AG04449 (cell line): ENCODE measurements around the gene GBGT1.

Experiments used
- CTCF ChIA-PET: fragments of 350-600 bp; formaldehyde crosslinking; extraction: SDS; loops from one replicate; lab custom pipeline; 2021; ENCODE audit warnings: antibody characterized with exemption; lab: Yijun Ruan, JAX
- POLR2A ChIA-PET: fragments of 400-600, 350-600 bp; formaldehyde crosslinking; extraction: SDS; loops from one replicate; lab custom pipeline; 2020; ENCODE audit warnings: antibody characterized with exemption, inconsistent platforms; lab: Yijun Ruan, JAX
- DNase-seq: peaks from one replicate; pipeline ENCODE4 v3.0.0-alpha.2; 2010; ENCODE audit warnings: low read depth, low spot score
- H3K4me3 ChIP-seq: 2 replicates; pipeline ENCODE4 v1.5.1; 2011; ENCODE audit warnings: low read depth, mild to moderate bottlenecking, control low read depth, low read length
- CTCF ChIP-seq: IDR thresholded peaks from one replicate; pipeline ENCODE4 v1.5.1; 2011; ENCODE audit warnings: mild to moderate bottlenecking, moderate library complexity, low read length, control low read depth, inconsistent platforms; ENCODE audit not compliant: insufficient read depth; ENCODE audit errors: missing control alignments

GBGT1 gene

GRCh38 chr9:133125941-133126696 is 37.6 kb downstream of the GBGT1 start:
- peak overlapping the region; percentile 34 for H3K4me3 ChIP-seq
- DNase-seq = no peak
- ChIA-PET POLR2A (no interaction called here), CTCF (interaction anchor here (1.1 to 14.0 kb wide), 2 partner anchors 20 to 64 kb away, joined by 3 to 282 read pairs; no protein-coding TSS in a partner anchor)
- TF ChIP-seq CTCF = no peak

- TF ChIP-seq CTCF = no peak
- ChIA-PET POLR2A (no interaction called here), CTCF (interaction anchor here (14.0 kb wide), 1 partner anchor 22 kb away, joined by 282 read pairs; no protein-coding TSS in a partner anchor)
- H3K4me3 ChIP-seq = no peak overlapping the region
- no peak for DNase-seq
These were observed 38.8 kb downstream of the GBGT1 start for GRCh38 chr9:133124907-133125275.

GRCh38 chr9:133124123-133124906 is 39.4 kb downstream of the GBGT1 start:
- POLR2A ChIA-PET = no interaction called here

GRCh38 chr9:133122935-133123611 is 40.6 kb downstream of the GBGT1 start:
- ChIA-PET CTCF (interaction anchor here (1.6 to 30.1 kb wide), 2 partner anchors 21 to 26 kb away, joined by 7 to 739 read pairs; no protein-coding TSS in a partner anchor), POLR2A (no interaction called here)
- H3K4me3 ChIP-seq = no peak overlapping the region
- no peak for DNase-seq
- no peak for TF ChIP-seq CTCF

More at GRCh38 chr9:133124123-133124906, 39.4 kb downstream of the GBGT1 start:
- no peak for TF ChIP-seq CTCF
- DNase-seq = no peak
- CTCF ChIA-PET = interaction anchor here (14.0 kb wide), 1 partner anchor 22 kb away, joined by 282 read pairs; no protein-coding TSS in a partner anchor
- no peak overlapping the region for H3K4me3 ChIP-seq

- H3K4me3 ChIP-seq = no peak overlapping the region
- ChIA-PET POLR2A (no interaction called here), CTCF (interaction anchor here (1.6 to 30.1 kb wide), 2 partner anchors 20 to 27 kb away, joined by 7 to 739 read pairs; no protein-coding TSS in a partner anchor)
- TF ChIP-seq CTCF = no peak
- no peak for DNase-seq
These were observed 41.1 kb downstream of the GBGT1 start for GRCh38 chr9:133122605-133122934.
